Kidney glomerular epithelial cell (primary cell): Measurements from ENCODE around the gene CLN3.
"Not testable (repeated sequence)": the region's sequence is repeated elsewhere in the genome, so short reads cannot be mapped to it uniquely, and the experiment has no call there.

Source experiments
- DNase-seq: peaks from one replicate; lab custom pipeline; 2025; lab: John Stamatoyannopoulos, UW

The CLN3 gene

GRCh38 chr16:28513484-28514181 is 21.8 kb upstream of the CLN3 start:
- DNase-seq, result no peak

- DNase-seq, result no peak
Measured at GRCh38 chr16:28511801-28512789, 20.2 kb upstream of the CLN3 start.

GRCh38 chr16:28511031-28511430 is 19.2 kb upstream of the CLN3 start:
- no peak for DNase-seq

- DNase-seq, result no peak
Measured at GRCh38 chr16:28505489-28506137, 13.7 kb upstream of the CLN3 start.

- no peak for DNase-seq
Measured at GRCh38 chr16:28504707-28505404, 13.0 kb upstream of the CLN3 start.

GRCh38 chr16:28503470-28504259 is 11.8 kb upstream of the CLN3 start:
- DNase-seq, result no peak

GRCh38 chr16:28502290-28502689 is 10.4 kb upstream of the CLN3 start:
- no peak for DNase-seq

- no peak for DNase-seq
Measured at GRCh38 chr16:28501258-28502232, 9.7 kb upstream of the CLN3 start.

GRCh38 chr16:28500476-28501180 is 8.8 kb upstream of the CLN3 start:
- not testable (repeated sequence) for DNase-seq

- DNase-seq, result peak; percentile 6
Measured at GRCh38 chr16:28499854-28500253, 8.0 kb upstream of the CLN3 start.

- no peak for DNase-seq
Measured at GRCh38 chr16:28498666-28499381, 7.0 kb upstream of the CLN3 start.

GRCh38 chr16:28497861-28498599 is 6.2 kb upstream of the CLN3 start:
- no peak for DNase-seq

GRCh38 chr16:28497386-28497785 is 5.5 kb upstream of the CLN3 start:
- DNase-seq, result no peak

- DNase-seq, result no peak
Measured at GRCh38 chr16:28496844-28497243, 5.0 kb upstream of the CLN3 start.

GRCh38 chr16:28495795-28496749 is 4.2 kb upstream of the CLN3 start:
- no peak for DNase-seq

GRCh38 chr16:28495098-28495793 is 3.4 kb upstream of the CLN3 start:
- no peak for DNase-seq
